Epithelial cell of proximal tubule (primary cell): ENCODE results near the gene FER1L5. TPM values are rescaled to one million over a fixed set of nuclear protein-coding genes. Genes with fewer than 3 reads are reported as not detected.

ENCODE experiments used
- DNase-seq: peaks from one replicate; pipeline ENCODE4 v3.0.0-alpha.2; 2011; ENCODE audit warnings: low read depth
- H3K4me3 ChIP-seq: 2 replicates; pipeline ENCODE4 v1.5.1; 2011; ENCODE audit warnings: low read depth, mild to moderate bottlenecking, low read length
- total RNA-seq: library from RNA; depleted of rRNA; stranded (reverse); fragments of >200 nt; gene quantifications from 2 replicates; pipeline ENCODE4 v1.2.3, GENCODE V29; 2015
- TF ChIP-seq, protein P1 (sequence below): conservative IDR thresholded peaks from 2 replicates; pipeline ENCODE4 v1.5.1; 2012; ENCODE audit warnings: low read depth, mild to moderate bottlenecking, low read length

FER1L5 gene
- total RNA-seq, 1 donor from 2014 or later = 0.06 TPM

DNA sequence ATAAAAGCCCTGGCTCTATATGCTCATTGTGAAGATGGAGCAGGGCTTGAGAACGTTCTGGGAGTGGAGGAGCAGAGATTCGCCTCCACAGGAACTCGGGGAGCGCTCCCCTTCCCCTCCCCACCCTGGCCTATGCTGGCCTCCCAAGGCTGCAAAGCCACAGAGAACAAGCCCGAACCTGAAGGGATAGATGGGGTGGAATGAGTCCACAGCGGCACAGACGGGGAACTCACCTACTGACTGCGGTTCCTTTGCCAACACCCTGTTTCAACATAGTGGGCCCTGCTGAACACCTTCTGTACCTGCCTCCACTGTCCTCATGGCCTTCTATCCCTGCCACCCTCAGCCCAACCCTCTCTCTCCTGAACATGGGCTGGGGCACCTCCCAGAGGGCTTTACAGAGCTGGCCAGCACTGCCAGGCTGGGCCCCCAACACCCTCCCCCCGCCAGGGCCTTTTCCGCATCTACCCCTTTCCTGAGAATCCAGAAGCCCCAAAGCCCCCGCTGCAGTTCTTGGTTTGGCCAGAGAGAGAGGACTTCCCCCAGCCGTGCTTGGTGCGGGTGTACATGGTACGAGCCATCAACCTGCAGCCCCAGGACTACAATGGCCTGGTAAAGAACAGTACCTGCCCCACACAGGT, 55.8 kb downstream of the FER1L5 start:
- DNase-seq = no peak
- TF ChIP-seq, protein P1, sequence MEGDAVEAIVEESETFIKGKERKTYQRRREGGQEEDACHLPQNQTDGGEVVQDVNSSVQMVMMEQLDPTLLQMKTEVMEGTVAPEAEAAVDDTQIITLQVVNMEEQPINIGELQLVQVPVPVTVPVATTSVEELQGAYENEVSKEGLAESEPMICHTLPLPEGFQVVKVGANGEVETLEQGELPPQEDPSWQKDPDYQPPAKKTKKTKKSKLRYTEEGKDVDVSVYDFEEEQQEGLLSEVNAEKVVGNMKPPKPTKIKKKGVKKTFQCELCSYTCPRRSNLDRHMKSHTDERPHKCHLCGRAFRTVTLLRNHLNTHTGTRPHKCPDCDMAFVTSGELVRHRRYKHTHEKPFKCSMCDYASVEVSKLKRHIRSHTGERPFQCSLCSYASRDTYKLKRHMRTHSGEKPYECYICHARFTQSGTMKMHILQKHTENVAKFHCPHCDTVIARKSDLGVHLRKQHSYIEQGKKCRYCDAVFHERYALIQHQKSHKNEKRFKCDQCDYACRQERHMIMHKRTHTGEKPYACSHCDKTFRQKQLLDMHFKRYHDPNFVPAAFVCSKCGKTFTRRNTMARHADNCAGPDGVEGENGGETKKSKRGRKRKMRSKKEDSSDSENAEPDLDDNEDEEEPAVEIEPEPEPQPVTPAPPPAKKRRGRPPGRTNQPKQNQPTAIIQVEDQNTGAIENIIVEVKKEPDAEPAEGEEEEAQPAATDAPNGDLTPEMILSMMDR = no peak
- H3K4me3 ChIP-seq = no peak overlapping the region

DNA sequence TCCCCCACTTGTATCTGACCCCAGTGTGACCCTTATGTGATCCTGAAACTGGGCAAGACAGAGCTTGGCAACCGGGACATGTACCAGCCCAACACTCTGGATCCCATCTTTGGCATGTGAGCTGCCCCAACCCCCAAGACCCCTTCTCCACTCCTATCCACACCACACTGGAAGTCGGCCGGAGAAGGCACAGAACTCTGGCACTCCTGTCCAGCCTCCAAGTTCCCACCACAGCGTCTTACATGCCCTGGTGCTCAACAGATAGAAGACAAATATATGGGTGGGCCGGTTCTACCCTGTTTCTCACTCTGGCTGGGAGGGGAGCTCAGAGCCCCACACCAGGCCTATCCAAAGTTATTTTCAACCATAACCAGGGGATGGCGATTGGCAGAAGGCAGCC, 56.5 kb downstream of the FER1L5 start:
- TF ChIP-seq, protein P1 = no peak
- DNase-seq = no peak
- H3K4me3 ChIP-seq = no peak overlapping the region

DNA sequence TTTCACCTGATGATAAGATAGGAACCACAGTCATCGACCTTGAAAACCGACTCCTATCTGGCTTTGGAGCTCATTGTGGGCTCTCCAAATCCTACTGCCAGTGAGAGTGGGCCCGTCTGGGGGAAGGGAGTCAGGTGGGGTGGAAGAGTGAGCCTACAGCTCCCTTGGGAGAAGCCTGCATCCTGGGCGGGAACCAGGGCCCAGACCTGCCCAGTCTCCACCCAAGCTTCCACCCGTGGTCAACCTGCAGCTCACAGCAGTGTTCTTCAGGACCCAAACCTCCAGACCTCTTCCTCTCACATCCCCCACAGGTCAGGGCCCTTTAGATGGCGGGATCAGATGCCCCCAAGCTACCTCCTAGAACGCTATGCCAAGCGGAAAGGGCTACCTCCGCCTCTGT, 57.1 kb downstream of the FER1L5 start:
- no peak overlapping the region for H3K4me3 ChIP-seq
- TF ChIP-seq, protein P1 = no peak

DNA sequence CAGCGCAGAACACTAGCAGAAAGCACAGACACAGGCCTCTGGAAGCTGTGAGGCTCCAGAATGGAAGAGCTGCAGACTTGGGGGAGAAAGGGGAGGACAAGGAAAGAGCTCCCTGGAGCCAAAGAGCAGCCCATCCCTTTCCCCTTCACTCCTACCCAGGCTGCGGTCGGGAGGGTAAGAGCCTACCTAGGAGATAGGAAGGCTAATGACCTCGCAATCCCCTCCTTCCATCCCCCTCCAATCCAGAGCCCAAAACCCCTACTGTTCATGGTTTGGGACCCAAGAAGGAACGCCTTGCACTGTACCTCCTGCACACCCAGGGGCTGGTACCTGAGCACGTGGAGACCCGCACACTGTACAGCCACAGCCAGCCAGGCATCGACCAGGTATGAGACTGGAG, 57.5 kb downstream of the FER1L5 start:
- DNase-seq = no peak
- TF ChIP-seq, protein P1 = no peak
- H3K4me3 ChIP-seq = no peak overlapping the region

More for the DNA sequence above, 57.1 kb downstream of the FER1L5 start:
- DNase-seq = no peak

DNA sequence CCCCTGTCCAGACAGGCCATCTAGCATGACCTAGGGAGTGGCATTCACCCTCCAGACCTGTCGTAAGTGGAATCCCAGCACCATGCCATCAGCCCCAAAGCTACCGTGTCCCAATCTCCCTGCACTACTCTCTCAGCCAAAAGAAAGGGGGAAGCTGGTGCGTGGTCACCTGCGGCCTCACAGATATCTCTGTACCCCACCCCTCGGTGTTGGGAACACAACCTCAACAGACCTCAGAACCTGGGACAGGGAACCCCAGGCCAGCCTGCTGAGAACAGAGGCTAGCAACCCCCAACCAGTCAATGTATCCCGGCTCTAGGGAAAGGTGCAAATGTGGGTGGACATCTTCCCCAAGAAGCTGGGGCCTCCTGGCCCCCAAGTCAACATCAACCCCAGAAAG, 59.1 kb downstream of the FER1L5 start:
- TF ChIP-seq, protein P1 = no peak
- H3K4me3 ChIP-seq = no peak overlapping the region
- no peak for DNase-seq

DNA sequence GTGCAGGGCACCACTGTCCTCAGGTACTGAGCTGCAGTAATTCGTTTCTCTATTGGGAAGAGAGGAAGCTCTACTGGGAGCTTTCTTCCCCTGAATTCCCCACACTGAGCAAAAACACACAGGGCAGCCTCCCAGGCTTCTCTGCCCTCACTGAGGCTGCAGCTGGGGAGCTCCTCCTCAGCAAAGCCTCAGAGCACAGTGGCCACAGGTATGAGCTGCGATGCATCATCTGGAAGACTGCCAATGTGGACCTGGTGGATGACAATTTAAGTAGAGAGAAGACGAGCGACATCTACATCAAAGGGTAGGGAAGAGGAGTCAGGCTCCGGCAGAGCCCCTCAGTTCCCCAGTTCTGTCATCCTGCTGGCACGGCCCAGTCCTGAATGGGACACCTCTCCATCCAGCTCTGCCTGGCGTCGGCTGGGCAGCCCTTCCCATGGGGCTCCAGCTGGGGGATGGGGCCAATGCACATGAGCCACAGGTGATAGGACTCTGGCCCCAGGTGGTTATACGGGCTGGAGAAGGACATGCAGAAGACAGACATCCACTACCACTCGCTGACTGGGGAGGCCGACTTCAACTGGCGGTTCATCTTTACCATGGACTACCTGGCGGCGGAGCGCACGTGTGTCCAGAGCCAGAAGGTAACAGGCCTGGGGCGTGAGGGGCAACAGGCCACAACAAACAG, 59.7 kb downstream of the FER1L5 start:
- no peak overlapping the region for H3K4me3 ChIP-seq
- DNase-seq = no peak
- TF ChIP-seq, protein P1 = no peak
